ENCODE measurements around the gene JUNB. TPM values are rescaled to one million over a fixed set of nuclear protein-coding genes. Genes with fewer than 3 reads are reported as not detected.

JUNB gene
- total and polyA plus RNA-seq, 10 of the 15 experiments (the other 5 are each of a cell fraction or from before 2014, with no cell fraction given), result 0.55 to 144 (median 68.3) TPM

GRCh38 chr19:12786141-12786870 lies 5.0 kb upstream of the JUNB start (continued):
- TF ChIP-seq CHD1 (IDR thresholded peaks at IDR 0.05; ENCODE audit: low read depth, low read length) (no peak), BMI1 (IDR thresholded peaks at IDR 0.05; ENCODE audit: borderline replicate concordance) (no peak), EP300 (IDR thresholded peaks at IDR 0.05; ENCODE audit: borderline replicate concordance in 1 of 2, control insufficient read depth in 1 of 2, low read depth in 2 of 2, low read length in 2 of 2) (peak in 1 of 2 experiments; percentile 44; a peak in 1 of 4 replicates), ZBTB4 (CRISPR knock-in tag; IDR thresholded peaks at IDR 0.05) (no peak), SPI1 (IDR thresholded peaks at IDR 0.05; ENCODE audit: borderline replicate concordance, insufficient read depth, low read depth, low read length) (peak; percentile 10; the same call in 1 of the 2 replicates), RUNX3 (IDR thresholded peaks at IDR 0.05; ENCODE audit: low read length) (no peak), SUZ12 (IDR thresholded peaks at IDR 0.05; ENCODE audit: unreplicated experiment) (no peak), HDAC6 (IDR thresholded peaks at IDR 0.05; ENCODE audit: unreplicated experiment) (no peak), CREM (IDR thresholded peaks at IDR 0.05; ENCODE audit: low read depth) (no peak), MTA2 (IDR thresholded peaks at IDR 0.05; ENCODE audit: low read depth) (peak; percentile 40; the same call in 1 of the 2 replicates), MEF2A (IDR thresholded peaks at IDR 0.05; ENCODE audit: insufficient read depth, low read depth, low read length) (0 out of 2 replicates have a peak, but pooled peaks have one; percentile 35), ZNF592 (IDR thresholded peaks at IDR 0.05) (peak; percentile 49; the same call in 1 of the 2 replicates), POLR2A (IDR thresholded peaks at IDR 0.05; ENCODE audit: low read depth, low read length) (peak; percentile 32; the same call in 1 of the 2 replicates)
- TF ChIP-seq, protein P1, sequence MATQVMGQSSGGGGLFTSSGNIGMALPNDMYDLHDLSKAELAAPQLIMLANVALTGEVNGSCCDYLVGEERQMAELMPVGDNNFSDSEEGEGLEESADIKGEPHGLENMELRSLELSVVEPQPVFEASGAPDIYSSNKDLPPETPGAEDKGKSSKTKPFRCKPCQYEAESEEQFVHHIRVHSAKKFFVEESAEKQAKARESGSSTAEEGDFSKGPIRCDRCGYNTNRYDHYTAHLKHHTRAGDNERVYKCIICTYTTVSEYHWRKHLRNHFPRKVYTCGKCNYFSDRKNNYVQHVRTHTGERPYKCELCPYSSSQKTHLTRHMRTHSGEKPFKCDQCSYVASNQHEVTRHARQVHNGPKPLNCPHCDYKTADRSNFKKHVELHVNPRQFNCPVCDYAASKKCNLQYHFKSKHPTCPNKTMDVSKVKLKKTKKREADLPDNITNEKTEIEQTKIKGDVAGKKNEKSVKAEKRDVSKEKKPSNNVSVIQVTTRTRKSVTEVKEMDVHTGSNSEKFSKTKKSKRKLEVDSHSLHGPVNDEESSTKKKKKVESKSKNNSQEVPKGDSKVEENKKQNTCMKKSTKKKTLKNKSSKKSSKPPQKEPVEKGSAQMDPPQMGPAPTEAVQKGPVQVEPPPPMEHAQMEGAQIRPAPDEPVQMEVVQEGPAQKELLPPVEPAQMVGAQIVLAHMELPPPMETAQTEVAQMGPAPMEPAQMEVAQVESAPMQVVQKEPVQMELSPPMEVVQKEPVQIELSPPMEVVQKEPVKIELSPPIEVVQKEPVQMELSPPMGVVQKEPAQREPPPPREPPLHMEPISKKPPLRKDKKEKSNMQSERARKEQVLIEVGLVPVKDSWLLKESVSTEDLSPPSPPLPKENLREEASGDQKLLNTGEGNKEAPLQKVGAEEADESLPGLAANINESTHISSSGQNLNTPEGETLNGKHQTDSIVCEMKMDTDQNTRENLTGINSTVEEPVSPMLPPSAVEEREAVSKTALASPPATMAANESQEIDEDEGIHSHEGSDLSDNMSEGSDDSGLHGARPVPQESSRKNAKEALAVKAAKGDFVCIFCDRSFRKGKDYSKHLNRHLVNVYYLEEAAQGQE (IDR thresholded peaks at IDR 0.05; ENCODE audit: low read depth, low read length), result no peak
- TF ChIP-seq, protein P2, sequence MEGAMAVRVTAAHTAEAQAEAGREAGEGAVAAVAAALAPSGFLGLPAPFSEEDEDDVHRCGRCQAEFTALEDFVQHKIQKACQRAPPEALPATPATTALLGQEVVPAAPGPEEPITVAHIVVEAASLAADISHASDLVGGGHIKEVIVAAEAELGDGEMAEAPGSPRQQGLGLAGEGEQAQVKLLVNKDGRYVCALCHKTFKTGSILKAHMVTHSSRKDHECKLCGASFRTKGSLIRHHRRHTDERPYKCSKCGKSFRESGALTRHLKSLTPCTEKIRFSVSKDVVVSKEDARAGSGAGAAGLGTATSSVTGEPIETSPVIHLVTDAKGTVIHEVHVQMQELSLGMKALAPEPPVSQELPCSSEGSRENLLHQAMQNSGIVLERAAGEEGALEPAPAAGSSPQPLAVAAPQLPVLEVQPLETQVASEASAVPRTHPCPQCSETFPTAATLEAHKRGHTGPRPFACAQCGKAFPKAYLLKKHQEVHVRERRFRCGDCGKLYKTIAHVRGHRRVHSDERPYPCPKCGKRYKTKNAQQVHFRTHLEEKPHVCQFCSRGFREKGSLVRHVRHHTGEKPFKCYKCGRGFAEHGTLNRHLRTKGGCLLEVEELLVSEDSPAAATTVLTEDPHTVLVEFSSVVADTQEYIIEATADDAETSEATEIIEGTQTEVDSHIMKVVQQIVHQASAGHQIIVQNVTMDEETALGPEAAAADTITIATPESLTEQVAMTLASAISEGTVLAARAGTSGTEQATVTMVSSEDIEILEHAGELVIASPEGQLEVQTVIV (IDR thresholded peaks at IDR 0.05; ENCODE audit: borderline replicate concordance, partially characterized antibody), result no peak

Measured in GM12878 (cell line).